Liver (tissue), 9 donors: Measurements from ENCODE around the gene TRIM4. TPM values are rescaled to one million over a fixed set of nuclear protein-coding genes. Genes with fewer than 3 reads are reported as not detected.
A peak's percentile ranks its signal among the peaks of the same experiment; 100 is the strongest.

Experiments used
- DNase-seq: peaks from one replicate; pipeline ENCODE4 v3.0.0-alpha.2; 2017; ENCODE audit warnings: low spot score
- H3K27ac ChIP-seq, 2 donors: one replicate each; pipeline ENCODE4 v1.7.0; 2013; ENCODE audit warnings: inconsistent platforms in 2 of 2, low read length in 2 of 2, control low read depth in 1 of 2, low read depth in 1 of 2, mild to moderate bottlenecking in 1 of 2
- H3K27me3 ChIP-seq, 4 donors: one replicate each; pipeline versions ENCODE4 v1.6.1 to v1.7.0; 2013; ENCODE audit warnings: low read length in 3 of 4, inconsistent platforms in 1 of 4, mild to moderate bottlenecking in 1 of 4, moderate library complexity in 1 of 4; ENCODE audit not compliant: control insufficient read depth in 4 of 4, insufficient read depth in 4 of 4
- H3K36me3 ChIP-seq, 4 donors: one replicate each; pipeline versions ENCODE4 v1.6.1 to v1.7.0; 2013; ENCODE audit warnings: low read length in 3 of 4, mild to moderate bottlenecking in 3 of 4, low read depth in 1 of 4, moderate library complexity in 1 of 4; ENCODE audit not compliant: control insufficient read depth in 4 of 4, insufficient read depth in 3 of 4
- H3K4me1 ChIP-seq, 4 donors: one replicate each; pipeline versions ENCODE4 v1.6.1 to v1.7.0; 2013; ENCODE audit warnings: low read length in 3 of 4, mild to moderate bottlenecking in 3 of 4, moderate library complexity in 1 of 4; ENCODE audit not compliant: control insufficient read depth in 4 of 4, insufficient read depth in 4 of 4
- H3K4me3 ChIP-seq, 3 donors: one replicate each; pipeline versions ENCODE4 v1.6.1 to v1.7.0; 2013; ENCODE audit warnings: low read length in 3 of 3, control low read depth in 1 of 3, low read depth in 1 of 3, mild to moderate bottlenecking in 1 of 3
- H3K9ac ChIP-seq, 2 donors: one replicate each; pipeline ENCODE4 v1.7.0; 2013; ENCODE audit warnings: low read length in 2 of 2, mild to moderate bottlenecking in 2 of 2, moderate library complexity in 2 of 2, control low read depth in 1 of 2, low read depth in 1 of 2
- H3K9me3 ChIP-seq, 4 donors: one replicate each; pipeline versions ENCODE4 v1.6.1 to v1.7.0; 2013; ENCODE audit warnings: low read length in 3 of 4; ENCODE audit not compliant: control insufficient read depth in 4 of 4
- FOXA1 ChIP-seq: IDR thresholded peaks from 2 replicates; pipeline ENCODE4 v1.6.1; 2016; ENCODE audit warnings: antibody characterized with exemption
- FOXA2 ChIP-seq: IDR thresholded peaks from 2 replicates; pipeline ENCODE4 v1.6.1; 2016; ENCODE audit warnings: antibody characterized with exemption
- HNF4A ChIP-seq, 2 donors: conservative IDR thresholded peaks; 2 replicates each; pipeline ENCODE4 v1.6.1; 2016; ENCODE audit warnings: antibody characterized with exemption in 2 of 2, mild to moderate bottlenecking in 2 of 2
- HNF4G ChIP-seq: IDR thresholded peaks from 2 replicates; pipeline ENCODE4 v1.6.1; 2016; ENCODE audit warnings: antibody characterized with exemption
- MAX ChIP-seq: IDR thresholded peaks from 2 replicates; pipeline ENCODE4 v1.6.1; 2016; ENCODE audit warnings: antibody characterized with exemption
- NR2F2 ChIP-seq: IDR thresholded peaks from 2 replicates; pipeline ENCODE4 v1.6.1; 2016; ENCODE audit warnings: antibody characterized with exemption
- RAD21 ChIP-seq, 2 donors: IDR thresholded peaks; 2 replicates each; pipeline ENCODE4 v1.6.1; 2016; ENCODE audit warnings: antibody characterized with exemption in 2 of 2, mild to moderate bottlenecking in 2 of 2
- REST ChIP-seq: IDR thresholded peaks from 2 replicates; pipeline ENCODE4 v1.6.1; 2016; ENCODE audit warnings: antibody characterized with exemption, mild to moderate bottlenecking
- RXRA ChIP-seq, 2 donors: IDR thresholded peaks; 2 replicates each; pipeline ENCODE4 v1.6.1; 2017 to 2018; ENCODE audit warnings: antibody characterized with exemption in 2 of 2, mild to moderate bottlenecking in 1 of 2
- SP1 ChIP-seq: IDR thresholded peaks from 2 replicates; pipeline ENCODE4 v1.6.1; 2018; ENCODE audit warnings: antibody characterized with exemption, mild to moderate bottlenecking
- TAF1 ChIP-seq: conservative IDR thresholded peaks from 2 replicates; pipeline ENCODE4 v1.6.1; 2016; ENCODE audit warnings: antibody characterized with exemption, mild to moderate bottlenecking
- YY1 ChIP-seq: IDR thresholded peaks from 2 replicates; pipeline ENCODE4 v1.6.1; 2016; ENCODE audit warnings: antibody characterized with exemption, mild to moderate bottlenecking
- ZBTB33 ChIP-seq: IDR thresholded peaks from 2 replicates; pipeline ENCODE4 v1.6.1; 2016; ENCODE audit warnings: antibody characterized with exemption
- WGBS: extraction: QIAGEN DNeasy Blood & Tissue Kit; methylation state at CpG from one replicate; pipeline ENCODE4 v1.1.7; 2013; 5-methylcytosine and 5-hydroxymethylcytosine counted together
- polyA plus RNA-seq, 2 donors: library from polyadenylated mRNA; stranded (reverse) in 1 of 2; unstranded in 1 of 2; fragments of 200-250 nt in 1 of 2; fragments of >200 nt in 1 of 2; fragmentation: Nextera tagmentation in 1 of 2; extraction: Ambion mirVana in 1 of 2; gene quantifications; one replicate each; pipeline versions ENCODE4 v1.2.1 to v1.2.3, GENCODE V29; 2013 to 2015
- total RNA-seq, 2 donors: library from RNA; depleted of rRNA; stranded (reverse); fragments of >200 nt; gene quantifications; one replicate each; pipeline ENCODE4 v1.2.3, GENCODE V29; 2014
- donor health status: healthy.
- donor health status: healthy.
- donor health status: healthy.
- donor health status: healthy.
- donor health status: healthy.

The TRIM4 gene
- total and polyA plus RNA-seq, 4 donors: 11.9 to 23.0 (median 14.6) TPM

GRCh38 chr7:99860281-99861127 lies 58.8 kb downstream of the TRIM4 start:
- DNase-seq: no peak
- TF ChIP-seq ZBTB33 (no peak), FOXA2 (no peak), NR2F2 (no peak), HNF4A (conservative IDR thresholded peaks at IDR 0.05) (peak; percentile 10 to 14), FOXA1 (no peak)
- Histone ChIP-seq H3K36me3 (peaks cover 3 to 77% (median 36%) of the 10 kb centered on the region in 4 donors), H3K4me1 (no peaks in the 10 kb centered on the region), H3K27ac (no peak overlapping the region), H3K27me3 (no peaks in the 10 kb centered on the region), H3K4me3 (no peak overlapping the region), H3K9me3 (no peaks in the 10 kb centered on the region), H3K9ac (no peak overlapping the region)
- WGBS: 87% methylated on average over 15 of the region's 15 CpGs

GRCh38 chr7:99855236-99855635 lies 64.1 kb downstream of the TRIM4 start:
- no peak for DNase-seq
- WGBS: 94% methylated on average over 1 of the region's 1 CpG
- Histone ChIP-seq H3K4me3 (no peak overlapping the region), H3K9ac (no peak overlapping the region), H3K9me3 (no peaks in the 10 kb centered on the region), H3K27ac (no peak overlapping the region), H3K4me1 (no peaks in the 10 kb centered on the region), H3K27me3 (no peaks in the 10 kb centered on the region), H3K36me3 (peaks cover 0 to 50% (median 28%) of the 10 kb centered on the region in 4 donors)
- TF ChIP-seq HNF4G (no peak), RXRA (IDR thresholded peaks at IDR 0.05) (no peak), NR2F2 (no peak), ZBTB33 (no peak), FOXA2 (no peak), RAD21 (IDR thresholded peaks at IDR 0.05) (no peak), REST (no peak), SP1 (no peak), MAX (no peak), YY1 (no peak), TAF1 (no peak)
